Upper lobe of left lung (tissue), 6 donors: ENCODE data around the gene GAB2. TPM values are rescaled to one million over a fixed set of nuclear protein-coding genes. Genes with fewer than 3 reads are reported as not detected.
"Not testable (repeated sequence)": the region's sequence is repeated elsewhere in the genome, so short reads cannot be mapped to it uniquely, and the experiment has no call there.

ENCODE experiments used
- ATAC-seq, 2 donors: fragments of 200-7000 bp; cut with Tn5 transposase; one replicate each; pipeline ENCODE4 v1.9.1; 2022; ENCODE audit warnings: mild to moderate bottlenecking in 2 of 2, moderate library complexity in 2 of 2; ENCODE audit not compliant: low FRiP score in 2 of 2
- DNase-seq, 2 donors: peaks; one replicate each; pipeline ENCODE4 v3.0.0-alpha.2; 2019 to 2020
- H3K27ac ChIP-seq, 4 donors: fragments of 200-600 bp; sonication (generic); one replicate each; pipeline ENCODE4 v1.5.1; 2016 to 2019
- H3K27me3 ChIP-seq, 4 donors: fragments of 200-600 bp; sonication (generic); one replicate each; pipeline ENCODE4 v1.5.1; 2017 to 2019
- H3K36me3 ChIP-seq, 4 donors: fragments of 200-600 bp; sonication (generic); one replicate each; pipeline ENCODE4 v1.5.1; 2016 to 2019
- H3K4me1 ChIP-seq, 4 donors: fragments of 200-600 bp; sonication (generic); one replicate each; pipeline ENCODE4 v1.5.1; 2018 to 2019
- H3K4me3 ChIP-seq, 4 donors: fragments of 200-600 bp; sonication (generic); one replicate each; pipeline ENCODE4 v1.5.1; 2017 to 2019; ENCODE audit warnings: mild to moderate bottlenecking in 2 of 4, moderate library complexity in 1 of 4
- H3K9me3 ChIP-seq, 4 donors: fragments of 200-600 bp; sonication (generic); one replicate each; pipeline ENCODE4 v1.5.1; 2018 to 2019
- EP300 ChIP-seq, 4 donors: sonication (generic); formaldehyde crosslinking; IDR thresholded peaks; one replicate each; pipeline ENCODE4 v1.5.1; 2017; ENCODE audit warnings: antibody characterized with exemption in 4 of 4, control low read depth in 2 of 4
- POLR2A ChIP-seq, 4 donors: fragments of 450-650 bp; IDR thresholded peaks; one replicate each; pipeline ENCODE4 v1.5.1; 2016 to 2017; ENCODE audit warnings: antibody characterized with exemption in 4 of 4, mild to moderate bottlenecking in 2 of 4
- POLR2AphosphoS5 ChIP-seq, 2 donors: sonication (generic); formaldehyde crosslinking; IDR thresholded peaks; one replicate each; pipeline ENCODE4 v1.5.1; 2017; ENCODE audit warnings: antibody characterized with exemption in 2 of 2
- WGBS, 2 donors: methylation state at CpG; one replicate each; pipeline ENCODE4 v1.1.5; 2017 to 2018; 5-methylcytosine and 5-hydroxymethylcytosine counted together
- total RNA-seq, 6 donors: library from RNA; depleted of rRNA in 4 of 6; stranded (reverse); fragments of >200 nt in 4 of 6; gene quantifications; one replicate each; pipeline versions ENCODE4 v1.1.0 to v1.2.1, GENCODE V29; 2016 to 2021
- TF ChIP-seq, protein P1 (sequence below), 6 experiments: fragments of 450-650 bp in 4 of 6; fragments of 200-600 bp in 2 of 6; sonication (generic) in 2 of 6; IDR thresholded peaks; one replicate each; pipeline ENCODE4 v1.5.1; 2016 to 2019; ENCODE audit warnings: antibody characterized with exemption in 6 of 6
- donor health status: DM: no; HTN: no; CAD: no; lungs with moderate emphysema.
- donor health status: DM: no; HTN: yes; CAD: no; lungs with severe emphysema.

GAB2 gene
- total RNA-seq, 6 donors from 2014 or later, result 40.9 to 76.6 (median 50.4) TPM

DNA sequence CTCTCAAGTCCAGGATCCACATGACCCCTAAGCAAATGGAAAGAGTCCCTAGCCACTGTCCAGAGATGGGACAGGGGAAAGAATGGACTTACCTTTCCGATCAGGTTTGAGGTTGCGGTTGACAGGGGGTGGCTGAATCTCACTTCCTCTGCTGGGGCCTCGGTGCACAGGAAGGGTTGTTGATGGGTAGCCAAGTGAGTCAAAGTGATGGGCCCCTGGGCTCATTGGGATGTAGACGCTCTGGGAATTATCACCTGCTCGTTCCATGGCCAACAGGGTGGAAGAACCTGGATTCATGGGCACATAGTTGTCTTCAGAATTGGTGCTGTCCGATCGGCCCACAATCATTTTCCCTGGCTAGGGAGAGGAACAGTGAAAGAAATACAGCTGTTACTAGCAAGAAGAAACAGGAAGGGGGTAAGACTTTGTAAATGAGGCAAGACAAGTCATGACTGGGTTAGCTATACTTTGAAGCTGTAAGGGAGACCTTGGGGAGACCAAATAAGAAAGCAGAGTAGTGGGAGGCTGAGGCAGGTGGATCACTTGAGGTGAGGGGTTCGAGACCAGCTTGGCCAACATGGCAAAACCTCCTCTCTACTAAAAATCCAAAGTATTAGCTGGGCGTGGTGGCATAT is 194.2 kb downstream of the GAB2 start:
- no peak for DNase-seq
- Histone ChIP-seq H3K4me1 (peaks cover 0 to 4% (median under 1%) of the 10 kb centered on the region in 4 donors), H3K27me3 (no peaks in the 10 kb centered on the region), H3K4me3 (no peak overlapping the region), H3K9me3 (no peaks in the 10 kb centered on the region), H3K36me3 (peaks cover 28 to 85% (median 69%) of the 10 kb centered on the region in 4 donors), H3K27ac (no peak overlapping the region)
- TF ChIP-seq, protein P1, sequence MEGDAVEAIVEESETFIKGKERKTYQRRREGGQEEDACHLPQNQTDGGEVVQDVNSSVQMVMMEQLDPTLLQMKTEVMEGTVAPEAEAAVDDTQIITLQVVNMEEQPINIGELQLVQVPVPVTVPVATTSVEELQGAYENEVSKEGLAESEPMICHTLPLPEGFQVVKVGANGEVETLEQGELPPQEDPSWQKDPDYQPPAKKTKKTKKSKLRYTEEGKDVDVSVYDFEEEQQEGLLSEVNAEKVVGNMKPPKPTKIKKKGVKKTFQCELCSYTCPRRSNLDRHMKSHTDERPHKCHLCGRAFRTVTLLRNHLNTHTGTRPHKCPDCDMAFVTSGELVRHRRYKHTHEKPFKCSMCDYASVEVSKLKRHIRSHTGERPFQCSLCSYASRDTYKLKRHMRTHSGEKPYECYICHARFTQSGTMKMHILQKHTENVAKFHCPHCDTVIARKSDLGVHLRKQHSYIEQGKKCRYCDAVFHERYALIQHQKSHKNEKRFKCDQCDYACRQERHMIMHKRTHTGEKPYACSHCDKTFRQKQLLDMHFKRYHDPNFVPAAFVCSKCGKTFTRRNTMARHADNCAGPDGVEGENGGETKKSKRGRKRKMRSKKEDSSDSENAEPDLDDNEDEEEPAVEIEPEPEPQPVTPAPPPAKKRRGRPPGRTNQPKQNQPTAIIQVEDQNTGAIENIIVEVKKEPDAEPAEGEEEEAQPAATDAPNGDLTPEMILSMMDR (IDR thresholded peaks at IDR 0.05), result no peak
- TF ChIP-seq POLR2AphosphoS5 (IDR thresholded peaks at IDR 0.05), result no peak
- no peak for TF ChIP-seq POLR2A (IDR thresholded peaks at IDR 0.05)
- no peak for TF ChIP-seq EP300 (IDR thresholded peaks at IDR 0.05)
- 87 to 96% methylated on average over 7 to 9 of the region's 9 CpGs for WGBS, 2 donors
- no peak for ATAC-seq

DNA sequence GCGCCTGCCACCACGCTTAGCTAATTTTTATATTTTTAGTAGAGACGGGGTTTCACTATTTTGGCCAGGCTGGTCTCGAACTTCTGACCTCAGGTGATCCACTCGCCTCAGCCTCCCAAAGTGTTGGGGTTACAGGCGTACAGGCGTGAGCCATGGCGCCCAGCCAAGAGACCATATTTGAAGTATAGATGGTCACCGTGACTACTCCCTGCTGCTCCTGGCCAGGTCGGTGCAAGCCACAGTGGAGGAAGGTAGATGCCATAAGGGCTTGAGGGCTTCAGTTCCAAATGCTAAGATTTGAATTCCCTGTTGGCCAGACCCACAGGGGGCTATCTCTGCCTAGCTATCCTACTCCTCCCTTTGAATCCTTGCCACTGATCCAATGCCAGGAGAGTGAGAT is 194.9 kb downstream of the GAB2 start:
- not testable (repeated sequence) for H3K27ac ChIP-seq, H3K27me3 ChIP-seq, ATAC-seq, H3K9me3 ChIP-seq, DNase-seq, H3K4me3 ChIP-seq, H3K4me1 ChIP-seq
- H3K36me3 ChIP-seq, result peaks cover 28 to 92% (median 76%) of the 10 kb centered on the region in 4 donors
- WGBS, 2 donors, result 82 to 83% methylated on average over 10 of the region's 10 CpGs

DNA sequence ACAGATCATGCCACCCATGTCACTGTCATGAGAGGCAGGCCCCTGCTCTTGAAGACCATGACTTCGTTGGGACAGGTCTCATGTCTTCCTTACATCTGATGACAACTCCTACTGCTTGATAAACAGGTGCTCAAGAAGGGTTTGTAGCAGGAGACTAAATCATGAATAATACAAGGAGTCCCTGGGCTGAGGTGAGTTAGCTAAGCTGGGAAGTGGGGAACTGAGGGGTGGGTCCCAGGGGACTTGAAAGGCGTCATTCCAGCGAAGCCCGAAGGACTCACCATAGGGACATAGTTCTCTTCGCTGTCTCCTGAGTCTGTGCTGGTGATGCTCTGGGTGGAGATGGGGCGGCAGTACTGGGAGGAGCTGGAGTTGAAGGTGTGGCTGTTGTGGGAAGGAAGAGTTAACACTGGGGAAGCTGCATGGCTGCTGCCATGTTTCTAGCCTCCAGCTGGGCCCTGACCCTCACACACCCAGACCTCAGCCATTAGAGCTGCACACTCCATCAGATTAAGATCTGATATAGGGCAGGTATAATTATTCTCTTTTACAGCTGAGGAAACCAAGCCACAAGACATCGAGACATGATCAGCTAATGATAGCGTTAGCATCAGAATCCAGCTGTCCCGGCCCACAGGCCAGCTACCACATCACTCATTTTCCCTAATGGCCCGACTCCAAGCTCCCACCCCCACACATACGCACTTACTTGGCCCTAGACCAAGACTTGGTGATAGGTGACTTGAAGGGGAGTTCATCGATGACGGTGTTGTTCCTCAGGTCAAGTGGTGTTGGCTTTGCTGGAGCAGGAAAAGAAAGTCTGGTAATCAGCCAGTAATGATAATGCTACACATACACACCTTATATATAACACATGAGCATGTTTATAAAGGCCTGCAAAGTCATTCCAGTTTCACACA is 196.0 kb downstream of the GAB2 start:
- Histone ChIP-seq H3K9me3 (no peaks in the 10 kb centered on the region), H3K36me3 (peaks cover 29 to 99% (median 81%) of the 10 kb centered on the region in 4 donors), H3K27me3 (no peaks in the 10 kb centered on the region), H3K4me1 (no peaks in the 10 kb centered on the region), H3K4me3 (no peak overlapping the region), H3K27ac (no peak overlapping the region)
- WGBS, 2 donors, result 90 to 92% methylated on average over 13 of the region's 13 CpGs
- TF ChIP-seq, protein P1 (IDR thresholded peaks at IDR 0.05), result no peak
- TF ChIP-seq EP300 (IDR thresholded peaks at IDR 0.05) (no peak), POLR2AphosphoS5 (IDR thresholded peaks at IDR 0.05) (no peak), POLR2A (IDR thresholded peaks at IDR 0.05) (no peak)
- ATAC-seq (no peak), DNase-seq (no peak)

DNA sequence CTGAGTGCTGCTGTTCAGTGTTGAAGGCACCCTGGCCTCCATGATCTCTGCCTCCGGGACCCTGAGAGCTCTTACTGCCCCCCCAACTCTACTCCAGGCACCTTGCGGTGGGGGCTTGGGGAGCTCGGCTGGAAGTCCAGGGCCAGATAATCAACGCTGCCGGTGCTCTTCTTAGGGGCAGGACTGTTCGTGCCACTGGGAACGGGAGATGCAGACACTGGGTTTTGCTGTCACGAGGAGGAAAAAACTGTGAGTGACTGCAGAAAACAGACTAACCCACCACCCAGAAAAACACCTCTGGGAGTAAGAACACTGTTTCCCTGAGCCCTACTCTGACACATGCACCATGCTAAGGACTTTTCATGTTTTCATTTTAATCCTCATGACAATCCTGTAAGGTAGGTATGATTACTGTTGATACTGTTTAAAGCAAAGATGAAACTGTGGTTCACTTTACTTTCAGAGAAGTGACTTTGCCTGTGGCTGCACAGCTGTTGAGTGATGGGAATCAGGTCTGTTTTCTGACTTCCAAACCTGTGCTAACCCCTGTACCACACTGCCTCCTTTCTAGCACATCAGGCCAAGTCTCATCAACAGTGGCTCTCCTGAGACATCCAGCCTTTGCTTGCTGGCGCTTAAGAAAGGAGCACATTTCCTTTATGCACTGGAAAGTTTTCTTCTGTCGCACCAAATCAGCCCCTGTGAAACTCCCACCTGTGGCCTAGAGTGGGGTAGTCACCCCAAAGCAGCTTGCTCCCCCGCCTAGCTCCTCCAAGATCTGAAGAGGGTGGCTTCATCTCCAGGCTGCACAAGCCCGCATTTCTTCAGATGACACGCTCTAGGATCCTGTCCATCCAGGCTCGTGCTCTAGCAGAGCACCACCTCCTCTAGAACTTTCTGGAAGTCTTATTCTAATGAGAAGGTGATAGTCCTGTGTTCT is 197.1 kb downstream of the GAB2 start:
- no peak for ATAC-seq
- H3K36me3 ChIP-seq, result peaks cover 34 to 99% (median 78%) of the 10 kb centered on the region in 4 donors

DNA sequence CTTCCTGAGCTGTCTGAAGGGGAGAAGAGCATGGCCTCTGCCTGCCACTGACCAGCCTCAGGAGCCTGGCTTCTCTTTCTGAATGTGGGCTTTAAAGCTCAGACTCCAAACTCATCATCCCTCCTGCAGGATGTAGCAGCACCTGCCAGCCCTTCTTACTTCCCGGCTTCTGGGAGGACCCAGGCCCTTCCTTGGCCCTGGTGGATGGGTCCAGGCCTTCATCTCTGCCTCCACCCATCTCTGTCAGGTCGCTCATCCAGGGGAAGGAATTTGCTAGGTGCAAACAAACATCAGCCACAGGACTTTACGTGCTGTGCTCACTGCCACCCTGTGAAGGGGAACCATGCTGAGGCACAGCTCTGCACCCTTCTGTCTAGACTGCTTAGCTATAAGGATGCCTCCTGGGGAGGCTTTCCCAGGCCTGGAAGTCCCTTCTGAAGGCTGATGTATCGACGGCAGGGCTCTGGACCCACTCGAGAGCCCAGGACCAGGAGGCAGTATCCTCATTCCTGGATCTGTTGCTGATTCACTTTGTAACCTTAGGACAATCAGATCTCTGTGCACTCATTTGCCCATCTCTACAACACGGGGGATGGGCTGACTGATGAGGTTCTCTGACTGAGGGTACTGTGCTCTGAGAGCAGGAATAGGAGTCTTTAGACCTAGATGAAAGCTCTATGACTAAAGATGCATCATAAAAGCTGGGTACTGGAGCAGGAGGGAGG is 198.0 kb downstream of the GAB2 start:
- no peaks in the 10 kb centered on the region for H3K4me1 ChIP-seq
- H3K9me3 ChIP-seq, result no peaks in the 10 kb centered on the region
- H3K27ac ChIP-seq, result no peak overlapping the region
- no peaks in the 10 kb centered on the region for H3K27me3 ChIP-seq
- TF ChIP-seq POLR2AphosphoS5 (IDR thresholded peaks at IDR 0.05), result no peak
- TF ChIP-seq EP300 (IDR thresholded peaks at IDR 0.05), result no peak
- TF ChIP-seq POLR2A (IDR thresholded peaks at IDR 0.05), result no peak
- TF ChIP-seq, protein P1 (IDR thresholded peaks at IDR 0.05), result no peak
- no peak overlapping the region for H3K4me3 ChIP-seq
- 91 to 93% methylated on average over 4 to 7 of the region's 7 CpGs for WGBS, 2 donors
- ATAC-seq, result no peak
- H3K36me3 ChIP-seq, result peaks cover 34 to 99% (median 76%) of the 10 kb centered on the region in 4 donors
- no peak for DNase-seq

More for the DNA sequence above, 197.1 kb downstream of the GAB2 start:
- no peak overlapping the region for H3K27ac ChIP-seq
- no peak for TF ChIP-seq EP300 (IDR thresholded peaks at IDR 0.05)
- no peaks in the 10 kb centered on the region for H3K27me3 ChIP-seq
- DNase-seq, result no peak
- H3K4me3 ChIP-seq, result no peak overlapping the region
- H3K4me1 ChIP-seq, result no peaks in the 10 kb centered on the region
- no peaks in the 10 kb centered on the region for H3K9me3 ChIP-seq
- 93 to 95% methylated on average over 13 of the region's 14 CpGs for WGBS, 2 donors
